ENCODE results near the gene ACVR1. TPM values are rescaled to one million over a fixed set of nuclear protein-coding genes. Genes with fewer than 3 reads are reported as not detected.

Gene ACVR1
- total and polyA plus RNA-seq, 4 donors: 9.5 to 53.4 (median 33.8) TPM

DNA sequence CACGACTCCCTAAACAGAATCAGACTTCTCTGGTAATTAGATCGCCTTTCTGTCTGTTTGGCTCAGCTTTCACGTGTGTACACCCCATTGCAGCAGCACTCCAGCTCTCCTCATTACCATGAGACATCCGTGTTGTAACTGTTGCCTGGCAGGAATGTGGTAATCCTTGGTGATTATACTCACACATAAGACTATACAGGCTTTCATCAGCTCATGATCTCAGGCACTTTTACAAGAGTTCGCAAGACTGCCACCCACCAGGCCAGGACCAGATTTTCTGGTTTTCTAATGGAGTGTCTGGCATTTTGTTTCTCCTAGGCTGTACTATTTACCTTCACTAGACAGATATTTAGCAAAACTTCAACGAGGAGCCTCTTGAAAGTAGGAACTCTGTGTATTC is 50.2 kb downstream of the ACVR1 start:
- no peak overlapping the region for H3K27ac ChIP-seq (ENCODE audit: low read depth in 1 of 2, low read length in 2 of 2)
- intact Hi-C loops (cut with DNase I): no loop called here
- H3K9me3 ChIP-seq (ENCODE audit: control insufficient read depth, low read length): no peaks in the 10 kb centered on the region

DNA sequence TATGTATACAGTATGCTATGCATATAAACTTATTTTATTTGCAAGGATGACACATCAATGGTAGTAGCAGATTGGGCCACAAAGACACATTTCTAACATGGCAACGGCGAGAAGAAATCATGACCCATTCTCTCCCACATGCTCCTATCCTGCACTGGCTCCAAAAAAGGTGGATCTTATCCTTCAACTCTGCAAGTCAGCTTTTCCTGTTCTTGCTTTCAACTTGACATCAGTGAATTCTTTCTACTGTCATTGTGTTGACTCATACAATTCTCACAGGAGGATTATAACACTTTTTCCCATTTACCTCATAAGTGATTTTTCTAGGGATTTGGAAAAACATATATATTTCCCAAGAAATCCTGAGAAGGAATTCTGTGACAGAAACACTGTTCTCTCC is 53.1 kb downstream of the ACVR1 start:
- no peak for ATAC-seq (ENCODE audit: low FRiP score)
- Histone ChIP-seq H3K27me3 (ENCODE audit: control insufficient read depth in 1 of 2, insufficient read depth in 2 of 2, low read length in 1 of 2) (no peaks in the 10 kb centered on the region), H3K36me3 (ENCODE audit: control insufficient read depth in 1 of 2, insufficient read depth in 2 of 2, low read length in 1 of 2) (peaks cover 0 to 1% of the 10 kb centered on the region in 2 donors), H3K4me1 (ENCODE audit: control insufficient read depth in 1 of 2, insufficient read depth in 2 of 2, low read length in 2 of 2) (peaks cover 3 to 5% of the 10 kb centered on the region in 2 donors), H3K27ac (ENCODE audit: low read depth in 1 of 2, low read length in 2 of 2) (no peak overlapping the region), H3K9me3 (ENCODE audit: control insufficient read depth, low read length) (no peaks in the 10 kb centered on the region), H3K4me3 (ENCODE audit: low read length in 2 of 2) (no peak overlapping the region)
- 92 to 96% methylated on average over 2 of the region's 2 CpGs for WGBS, 2 donors
- intact Hi-C loops (cut with DNase I): no loop called here
- no peak for DNase-seq

More for the DNA sequence above, 50.2 kb downstream of the ACVR1 start:
- Histone ChIP-seq H3K4me1 (ENCODE audit: control insufficient read depth in 1 of 2, insufficient read depth in 2 of 2, low read length in 2 of 2) (peaks cover 1 to 2% of the 10 kb centered on the region in 2 donors), H3K27me3 (ENCODE audit: control insufficient read depth in 1 of 2, insufficient read depth in 2 of 2, low read length in 1 of 2) (no peaks in the 10 kb centered on the region), H3K4me3 (ENCODE audit: low read length in 2 of 2) (no peak overlapping the region), H3K36me3 (ENCODE audit: control insufficient read depth in 1 of 2, insufficient read depth in 2 of 2, low read length in 1 of 2) (no peaks in the 10 kb centered on the region)
- DNase-seq: no peak
- ATAC-seq (ENCODE audit: low FRiP score): no peak
- WGBS, 2 donors: 86 to 90% methylated on average over 6 of the region's 6 CpGs

- peaks cover 0 to 2% of the 10 kb centered on the region in 2 donors for H3K36me3 ChIP-seq (ENCODE audit: control insufficient read depth in 1 of 2, insufficient read depth in 2 of 2, low read length in 1 of 2)
- no peaks in the 10 kb centered on the region for H3K27me3 ChIP-seq (ENCODE audit: control insufficient read depth in 1 of 2, insufficient read depth in 2 of 2, low read length in 1 of 2)
- H3K4me3 ChIP-seq (ENCODE audit: low read length in 2 of 2): no peak overlapping the region
- ATAC-seq (ENCODE audit: low FRiP score) (no peak), DNase-seq (no peak)
- H3K4me1 ChIP-seq (ENCODE audit: control insufficient read depth in 1 of 2, insufficient read depth in 2 of 2, low read length in 2 of 2): peaks cover 3 to 5% of the 10 kb centered on the region in 2 donors
- intact Hi-C loops (cut with DNase I): no loop called here
- WGBS, 2 donors: 91 to 94% methylated on average over 4 of the region's 4 CpGs
- no peaks in the 10 kb centered on the region for H3K9me3 ChIP-seq (ENCODE audit: control insufficient read depth, low read length)
- no peak overlapping the region for H3K27ac ChIP-seq (ENCODE audit: low read depth in 1 of 2, low read length in 2 of 2)
Observed at GRCh38 chr2:157822533-157822932, 53.6 kb downstream of the ACVR1 start.

GRCh38 chr2:157821519-157822131 is 54.5 kb downstream of the ACVR1 start:
- H3K27ac ChIP-seq (ENCODE audit: low read depth in 1 of 2, low read length in 2 of 2): no peak overlapping the region
- ATAC-seq (ENCODE audit: low FRiP score): peak; percentile 55
- intact Hi-C loops (cut with DNase I): no loop called here

DNA sequence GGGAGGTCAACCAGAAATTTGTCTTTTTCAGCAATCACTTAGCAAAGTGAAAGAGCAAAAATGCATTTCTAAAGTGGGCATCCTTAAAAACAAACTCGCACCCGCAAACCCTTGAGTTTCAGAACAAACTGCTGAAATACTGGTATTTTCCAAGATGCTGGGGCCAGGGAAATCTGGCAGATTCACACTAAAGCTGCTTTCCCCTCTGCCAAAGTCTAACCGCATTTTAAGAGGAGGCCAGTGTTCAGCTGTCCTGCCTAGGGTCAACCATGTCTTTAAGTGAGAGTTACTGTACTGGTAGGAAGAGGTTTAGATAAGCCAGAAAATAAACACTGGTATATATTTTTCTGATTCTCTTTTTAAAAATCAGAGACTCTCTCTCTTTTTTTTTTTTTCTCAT is 55.9 kb downstream of the ACVR1 start:
- H3K27ac ChIP-seq (ENCODE audit: low read depth in 1 of 2, low read length in 2 of 2): peak overlapping the region in 1 of 2 donors; percentile 43
- intact Hi-C loops (cut with DNase I): no loop called here
- ATAC-seq (ENCODE audit: low FRiP score): peak; percentile 47

More at GRCh38 chr2:157821519-157822131, 54.5 kb downstream of the ACVR1 start:
- DNase-seq: no peak
- peaks cover 0 to 2% of the 10 kb centered on the region in 2 donors for H3K36me3 ChIP-seq (ENCODE audit: control insufficient read depth in 1 of 2, insufficient read depth in 2 of 2, low read length in 1 of 2)
- H3K4me3 ChIP-seq (ENCODE audit: low read length in 2 of 2): no peak overlapping the region
- H3K9me3 ChIP-seq (ENCODE audit: control insufficient read depth, low read length): no peaks in the 10 kb centered on the region
- peaks cover 3 to 5% of the 10 kb centered on the region in 2 donors for H3K4me1 ChIP-seq (ENCODE audit: control insufficient read depth in 1 of 2, insufficient read depth in 2 of 2, low read length in 2 of 2)
- 27 to 31% methylated on average over 1 of the region's 1 CpG for WGBS, 2 donors
- H3K27me3 ChIP-seq (ENCODE audit: control insufficient read depth in 1 of 2, insufficient read depth in 2 of 2, low read length in 1 of 2): no peaks in the 10 kb centered on the region

DNA sequence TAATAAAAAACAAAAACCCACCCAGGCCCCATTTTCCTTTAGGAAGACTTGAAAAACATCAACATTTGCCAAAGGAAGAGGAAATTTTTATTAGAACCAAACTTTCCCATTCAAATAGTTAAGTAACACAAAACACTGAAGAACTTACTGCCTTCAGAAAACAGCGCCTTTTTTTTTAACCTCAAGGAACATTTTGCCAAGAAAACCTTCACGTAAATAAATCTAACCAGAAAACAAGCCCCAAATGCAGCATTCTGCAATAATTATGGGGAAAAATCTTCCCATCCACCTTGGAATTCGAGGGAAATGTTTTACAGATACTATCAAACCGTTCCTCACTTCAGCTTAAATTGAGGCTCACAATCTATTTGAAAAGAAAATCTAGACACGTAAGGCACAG is 56.4 kb downstream of the ACVR1 start:
- peaks cover 0 to 2% of the 10 kb centered on the region in 2 donors for H3K36me3 ChIP-seq (ENCODE audit: control insufficient read depth in 1 of 2, insufficient read depth in 2 of 2, low read length in 1 of 2)
- intact Hi-C loops (cut with DNase I): no loop called here
- WGBS, 2 donors: 50 to 60% methylated on average over 5 of the region's 5 CpGs
- H3K4me3 ChIP-seq (ENCODE audit: low read length in 2 of 2): no peak overlapping the region
- H3K27ac ChIP-seq (ENCODE audit: low read depth in 1 of 2, low read length in 2 of 2): no peak overlapping the region
- H3K9me3 ChIP-seq (ENCODE audit: control insufficient read depth, low read length): no peaks in the 10 kb centered on the region
- DNase-seq (no peak), ATAC-seq (ENCODE audit: low FRiP score) (no peak)
- H3K27me3 ChIP-seq (ENCODE audit: control insufficient read depth in 1 of 2, insufficient read depth in 2 of 2, low read length in 1 of 2): no peaks in the 10 kb centered on the region
- peaks cover 3 to 5% of the 10 kb centered on the region in 2 donors for H3K4me1 ChIP-seq (ENCODE audit: control insufficient read depth in 1 of 2, insufficient read depth in 2 of 2, low read length in 2 of 2)

More for the DNA sequence above, 55.9 kb downstream of the ACVR1 start:
- 19 to 25% methylated on average over 3 of the region's 3 CpGs for WGBS, 2 donors
- no peaks in the 10 kb centered on the region for H3K9me3 ChIP-seq (ENCODE audit: control insufficient read depth, low read length)
- H3K4me3 ChIP-seq (ENCODE audit: low read length in 2 of 2): no peak overlapping the region
- peak in 1 of 2 donors; percentile 50 for DNase-seq
- no peaks in the 10 kb centered on the region for H3K27me3 ChIP-seq (ENCODE audit: control insufficient read depth in 1 of 2, insufficient read depth in 2 of 2, low read length in 1 of 2)
- H3K36me3 ChIP-seq (ENCODE audit: control insufficient read depth in 1 of 2, insufficient read depth in 2 of 2, low read length in 1 of 2): peaks cover 0 to 2% of the 10 kb centered on the region in 2 donors
- peaks cover 3 to 5% of the 10 kb centered on the region in 2 donors for H3K4me1 ChIP-seq (ENCODE audit: control insufficient read depth in 1 of 2, insufficient read depth in 2 of 2, low read length in 2 of 2)

DNA sequence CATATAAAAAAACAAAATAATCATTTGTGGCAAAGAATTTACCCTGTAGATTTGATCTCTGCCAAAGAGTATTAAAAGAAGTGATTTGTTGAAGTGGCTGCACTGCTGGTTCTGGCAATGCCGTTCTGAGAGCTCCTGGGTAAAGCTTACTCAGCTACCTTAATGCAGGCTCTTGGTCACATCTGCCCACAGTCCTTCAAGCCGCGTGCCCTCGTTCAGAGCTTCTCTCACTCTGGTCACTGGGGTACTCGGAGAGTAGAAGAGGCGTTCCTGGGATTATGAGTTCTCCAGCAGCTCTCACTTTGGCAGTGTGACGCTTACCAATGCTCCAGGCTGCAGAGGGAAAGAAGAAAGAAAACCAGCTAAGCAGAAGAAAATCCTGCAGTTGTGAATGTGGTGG is 57.9 kb downstream of the ACVR1 start:
- no peak overlapping the region for H3K4me3 ChIP-seq (ENCODE audit: low read length in 2 of 2)
- WGBS, 2 donors: 91 to 93% methylated on average over 7 of the region's 7 CpGs
- ATAC-seq (ENCODE audit: low FRiP score): no peak
- peaks cover 1 to 2% of the 10 kb centered on the region in 2 donors for H3K36me3 ChIP-seq (ENCODE audit: control insufficient read depth in 1 of 2, insufficient read depth in 2 of 2, low read length in 1 of 2)
- H3K4me1 ChIP-seq (ENCODE audit: control insufficient read depth in 1 of 2, insufficient read depth in 2 of 2, low read length in 2 of 2): peaks cover 3 to 5% of the 10 kb centered on the region in 2 donors
- H3K27ac ChIP-seq (ENCODE audit: low read depth in 1 of 2, low read length in 2 of 2): no peak overlapping the region
- intact Hi-C loops (cut with DNase I): no loop called here
- DNase-seq: no peak
- H3K9me3 ChIP-seq (ENCODE audit: control insufficient read depth, low read length): no peaks in the 10 kb centered on the region
- H3K27me3 ChIP-seq (ENCODE audit: control insufficient read depth in 1 of 2, insufficient read depth in 2 of 2, low read length in 1 of 2): no peaks in the 10 kb centered on the region

- 15 to 31% methylated on average over 1 of the region's 1 CpG for WGBS, 2 donors
- Histone ChIP-seq H3K4me3 (ENCODE audit: low read length in 2 of 2) (no peak overlapping the region), H3K4me1 (ENCODE audit: control insufficient read depth in 1 of 2, insufficient read depth in 2 of 2, low read length in 2 of 2) (peaks cover 2 to 4% of the 10 kb centered on the region in 2 donors), H3K9me3 (ENCODE audit: control insufficient read depth, low read length) (no peaks in the 10 kb centered on the region), H3K27ac (ENCODE audit: low read depth in 1 of 2, low read length in 2 of 2) (no peak overlapping the region), H3K27me3 (ENCODE audit: control insufficient read depth in 1 of 2, insufficient read depth in 2 of 2, low read length in 1 of 2) (no peaks in the 10 kb centered on the region), H3K36me3 (ENCODE audit: control insufficient read depth in 1 of 2, insufficient read depth in 2 of 2, low read length in 1 of 2) (peaks cover 1 to 2% of the 10 kb centered on the region in 2 donors)
- intact Hi-C loops (cut with DNase I): no loop called here
- ATAC-seq (ENCODE audit: low FRiP score) (no peak), DNase-seq (no peak)
Observed at GRCh38 chr2:157815421-157815820, 60.7 kb downstream of the ACVR1 start.

DNA sequence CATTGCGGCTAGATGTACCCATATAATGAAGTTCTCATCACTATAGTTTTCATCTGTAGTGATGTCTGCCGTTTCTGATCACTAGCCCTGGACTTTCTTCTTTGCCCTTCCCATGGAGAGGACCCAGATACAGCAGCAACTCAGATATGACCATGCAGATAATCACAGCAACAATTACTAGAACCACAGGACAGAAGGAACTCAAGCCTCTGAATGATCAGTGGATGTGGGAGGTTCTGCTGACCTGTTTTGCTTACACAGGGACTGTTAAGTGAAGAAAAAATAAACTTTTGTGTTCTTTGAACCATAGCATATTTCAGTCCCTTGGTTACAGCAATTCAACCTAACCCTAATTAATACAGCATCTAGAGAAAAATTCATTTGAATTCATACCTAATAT is 62.7 kb downstream of the ACVR1 start:
- no peak for DNase-seq

More for the DNA sequence above, 62.7 kb downstream of the ACVR1 start:
- Histone ChIP-seq H3K9me3 (ENCODE audit: control insufficient read depth, low read length) (no peaks in the 10 kb centered on the region), H3K27ac (ENCODE audit: low read depth in 1 of 2, low read length in 2 of 2) (no peak overlapping the region), H3K27me3 (ENCODE audit: control insufficient read depth in 1 of 2, insufficient read depth in 2 of 2, low read length in 1 of 2) (no peaks in the 10 kb centered on the region), H3K36me3 (ENCODE audit: control insufficient read depth in 1 of 2, insufficient read depth in 2 of 2, low read length in 1 of 2) (peaks cover 1 to 2% of the 10 kb centered on the region in 2 donors), H3K4me3 (ENCODE audit: low read length in 2 of 2) (no peak overlapping the region), H3K4me1 (ENCODE audit: control insufficient read depth in 1 of 2, insufficient read depth in 2 of 2, low read length in 2 of 2) (peaks cover 4 to 10% of the 10 kb centered on the region in 2 donors)
- intact Hi-C loops (cut with DNase I): no loop called here
- no peak for ATAC-seq (ENCODE audit: low FRiP score)
- WGBS, 2 donors: 95 to 100% methylated on average over 2 of the region's 2 CpGs

Data from aorta (tissue), 5 donors.